ENCODE results near the gene ZNF43.
"Not testable (repeated sequence)": the region's sequence is repeated elsewhere in the genome, so short reads cannot be mapped to it uniquely, and the experiment has no call there.

Gene ZNF43

GRCh38 chr19:21835810-21836444 lies at the start of gene ZNF43:
ZNF43 (minus strand) TSS chr19:21836182; CDS start chr19:21836038, 144 bp downstream.
- H3K4me3 ChIP-seq (ENCODE audit: low read depth, low read length), result peak within 1 kb of the TSS; percentile 93
- no peaks in the 10 kb centered on the region for H3K27me3 ChIP-seq (ENCODE audit: control insufficient read depth, insufficient read depth, low read length)
- H3K9me3 ChIP-seq (ENCODE audit: control insufficient read depth, insufficient read depth, low read length), result no peaks in the 10 kb centered on the region
- H3K36me3 ChIP-seq (ENCODE audit: control insufficient read depth, insufficient read depth, low read length), result peaks cover 13% of the 10 kb centered on the region
- peak within 1 kb of the TSS; percentile 99 for H3K9ac ChIP-seq (ENCODE audit: low read depth, low read length)
- no peaks in the 10 kb centered on the region for H3K4me1 ChIP-seq (ENCODE audit: control insufficient read depth, insufficient read depth, low read length)

GRCh38 chr19:21885516-21885915 lies 49.5 kb upstream of the ZNF43 start:
- not testable (repeated sequence) for H3K4me1 ChIP-seq (ENCODE audit: control insufficient read depth, insufficient read depth, low read length); H3K4me3 ChIP-seq (ENCODE audit: low read depth, low read length); H3K36me3 ChIP-seq (ENCODE audit: control insufficient read depth, insufficient read depth, low read length); H3K27me3 ChIP-seq (ENCODE audit: control insufficient read depth, insufficient read depth, low read length); H3K9ac ChIP-seq (ENCODE audit: low read depth, low read length); H3K9me3 ChIP-seq (ENCODE audit: control insufficient read depth, insufficient read depth, low read length)

- not testable (repeated sequence) for H3K9me3 ChIP-seq (ENCODE audit: control insufficient read depth, insufficient read depth, low read length); H3K4me1 ChIP-seq (ENCODE audit: control insufficient read depth, insufficient read depth, low read length); H3K4me3 ChIP-seq (ENCODE audit: low read depth, low read length); H3K36me3 ChIP-seq (ENCODE audit: control insufficient read depth, insufficient read depth, low read length); H3K27me3 ChIP-seq (ENCODE audit: control insufficient read depth, insufficient read depth, low read length); H3K9ac ChIP-seq (ENCODE audit: low read depth, low read length)
Observed at GRCh38 chr19:21884786-21885185, 48.8 kb upstream of the ZNF43 start.

GRCh38 chr19:21883516-21883915 lies 47.5 kb upstream of the ZNF43 start:
- H3K9me3 ChIP-seq (ENCODE audit: control insufficient read depth, insufficient read depth, low read length), result peaks cover 6% of the 10 kb centered on the region
- H3K4me3 ChIP-seq (ENCODE audit: low read depth, low read length), result no peak overlapping the region
- H3K27me3 ChIP-seq (ENCODE audit: control insufficient read depth, insufficient read depth, low read length), result no peaks in the 10 kb centered on the region
- H3K4me1 ChIP-seq (ENCODE audit: control insufficient read depth, insufficient read depth, low read length), result no peaks in the 10 kb centered on the region
- H3K36me3 ChIP-seq (ENCODE audit: control insufficient read depth, insufficient read depth, low read length), result no peaks in the 10 kb centered on the region
- H3K9ac ChIP-seq (ENCODE audit: low read depth, low read length), result no peak overlapping the region

GRCh38 chr19:21880761-21881160 lies 44.8 kb upstream of the ZNF43 start:
- not testable (repeated sequence) for H3K9me3 ChIP-seq (ENCODE audit: control insufficient read depth, insufficient read depth, low read length); H3K9ac ChIP-seq (ENCODE audit: low read depth, low read length); H3K4me1 ChIP-seq (ENCODE audit: control insufficient read depth, insufficient read depth, low read length)

GRCh38 chr19:21878646-21879045 lies 42.7 kb upstream of the ZNF43 start:
- Histone ChIP-seq H3K27me3 (ENCODE audit: control insufficient read depth, insufficient read depth, low read length) (no peaks in the 10 kb centered on the region), H3K36me3 (ENCODE audit: control insufficient read depth, insufficient read depth, low read length) (no peaks in the 10 kb centered on the region), H3K4me1 (ENCODE audit: control insufficient read depth, insufficient read depth, low read length) (no peaks in the 10 kb centered on the region), H3K9ac (ENCODE audit: low read depth, low read length) (no peak overlapping the region), H3K4me3 (ENCODE audit: low read depth, low read length) (no peak overlapping the region), H3K9me3 (ENCODE audit: control insufficient read depth, insufficient read depth, low read length) (peaks cover 6% of the 10 kb centered on the region)

More at GRCh38 chr19:21880761-21881160, 44.8 kb upstream of the ZNF43 start:
- H3K27me3 ChIP-seq (ENCODE audit: control insufficient read depth, insufficient read depth, low read length); H3K36me3 ChIP-seq (ENCODE audit: control insufficient read depth, insufficient read depth, low read length); H3K4me3 ChIP-seq (ENCODE audit: low read depth, low read length): not testable (repeated sequence)

- Histone ChIP-seq H3K4me3 (ENCODE audit: low read depth, low read length) (no peak overlapping the region), H3K9me3 (ENCODE audit: control insufficient read depth, insufficient read depth, low read length) (peaks cover 8% of the 10 kb centered on the region), H3K4me1 (ENCODE audit: control insufficient read depth, insufficient read depth, low read length) (no peaks in the 10 kb centered on the region), H3K27me3 (ENCODE audit: control insufficient read depth, insufficient read depth, low read length) (no peaks in the 10 kb centered on the region), H3K36me3 (ENCODE audit: control insufficient read depth, insufficient read depth, low read length) (no peaks in the 10 kb centered on the region), H3K9ac (ENCODE audit: low read depth, low read length) (no peak overlapping the region)
Observed at GRCh38 chr19:21877976-21878375, 42.0 kb upstream of the ZNF43 start.

- not testable (repeated sequence) for H3K9me3 ChIP-seq (ENCODE audit: control insufficient read depth, insufficient read depth, low read length); H3K4me3 ChIP-seq (ENCODE audit: low read depth, low read length); H3K27me3 ChIP-seq (ENCODE audit: control insufficient read depth, insufficient read depth, low read length); H3K36me3 ChIP-seq (ENCODE audit: control insufficient read depth, insufficient read depth, low read length); H3K9ac ChIP-seq (ENCODE audit: low read depth, low read length); H3K4me1 ChIP-seq (ENCODE audit: control insufficient read depth, insufficient read depth, low read length)
Observed at GRCh38 chr19:21876608-21877007, 40.6 kb upstream of the ZNF43 start.

- Histone ChIP-seq H3K27me3 (ENCODE audit: control insufficient read depth, insufficient read depth, low read length) (no peaks in the 10 kb centered on the region), H3K4me3 (ENCODE audit: low read depth, low read length) (peak overlapping the region; percentile 18), H3K9ac (ENCODE audit: low read depth, low read length) (no peak overlapping the region), H3K36me3 (ENCODE audit: control insufficient read depth, insufficient read depth, low read length) (no peaks in the 10 kb centered on the region), H3K4me1 (ENCODE audit: control insufficient read depth, insufficient read depth, low read length) (peaks cover 4% of the 10 kb centered on the region), H3K9me3 (ENCODE audit: control insufficient read depth, insufficient read depth, low read length) (peaks cover 3% of the 10 kb centered on the region)
Observed at GRCh38 chr19:21856773-21857514, 21.0 kb upstream of the ZNF43 start.

GRCh38 chr19:21851596-21852345 lies 15.8 kb upstream of the ZNF43 start:
- Histone ChIP-seq H3K9ac (ENCODE audit: low read depth, low read length) (peak overlapping the region; percentile 96), H3K36me3 (ENCODE audit: control insufficient read depth, insufficient read depth, low read length) (peaks cover 20% of the 10 kb centered on the region), H3K27me3 (ENCODE audit: control insufficient read depth, insufficient read depth, low read length) (no peaks in the 10 kb centered on the region), H3K4me3 (ENCODE audit: low read depth, low read length) (peak overlapping the region; percentile 92), H3K9me3 (ENCODE audit: control insufficient read depth, insufficient read depth, low read length) (no peaks in the 10 kb centered on the region), H3K4me1 (ENCODE audit: control insufficient read depth, insufficient read depth, low read length) (peaks cover 9% of the 10 kb centered on the region)

- Histone ChIP-seq H3K36me3 (ENCODE audit: control insufficient read depth, insufficient read depth, low read length) (peaks cover 30% of the 10 kb centered on the region), H3K9ac (ENCODE audit: low read depth, low read length) (peak overlapping the region; percentile 96), H3K27me3 (ENCODE audit: control insufficient read depth, insufficient read depth, low read length) (no peaks in the 10 kb centered on the region), H3K9me3 (ENCODE audit: control insufficient read depth, insufficient read depth, low read length) (no peaks in the 10 kb centered on the region), H3K4me3 (ENCODE audit: low read depth, low read length) (peak overlapping the region; percentile 92), H3K4me1 (ENCODE audit: control insufficient read depth, insufficient read depth, low read length) (peaks cover 9% of the 10 kb centered on the region)
Observed at GRCh38 chr19:21850656-21851255, 14.8 kb upstream of the ZNF43 start.
